ENCODE results near the gene ZNF8.
"Not testable (repeated sequence)": the region's sequence is repeated elsewhere in the genome, so short reads cannot be mapped to it uniquely, and the experiment has no call there.

The ZNF8 gene

GRCh38 chr19:58294743-58295374, 16.1 kb downstream of the ZNF8 start:
- no peak for DNase-seq (ENCODE audit: low read depth in 1 of 2, low spot score in 1 of 2)

- DNase-seq (ENCODE audit: low read depth in 1 of 2, low spot score in 1 of 2) = no peak
These were observed 17.3 kb downstream of the ZNF8 start for GRCh38 chr19:58296104-58296503.

GRCh38 chr19:58300620-58301019, 21.9 kb downstream of the ZNF8 start:
- DNase-seq (ENCODE audit: low read depth in 1 of 2, low spot score in 1 of 2) = no peak

DNA sequence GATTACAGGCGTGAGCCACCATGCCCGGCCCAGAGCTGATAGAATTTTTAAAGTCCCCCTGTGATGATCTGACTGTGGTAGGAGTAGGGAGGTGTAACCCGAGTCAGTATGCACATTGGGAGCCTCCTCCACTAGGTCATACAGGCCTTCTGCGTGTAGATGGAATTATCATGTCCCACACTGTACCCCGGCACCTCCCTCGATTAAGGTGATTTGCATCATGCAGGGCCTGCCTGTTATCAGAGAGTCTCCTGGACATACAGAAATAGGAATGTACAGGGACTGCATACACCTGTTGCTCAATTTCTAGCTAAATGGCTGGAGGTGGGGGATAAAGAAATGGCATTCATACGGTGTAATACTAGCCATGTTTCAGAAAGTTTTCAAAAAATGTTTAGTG, 25.5 kb downstream of the ZNF8 start:
- no peak for DNase-seq (ENCODE audit: low read depth in 1 of 2, low spot score in 1 of 2)

DNA sequence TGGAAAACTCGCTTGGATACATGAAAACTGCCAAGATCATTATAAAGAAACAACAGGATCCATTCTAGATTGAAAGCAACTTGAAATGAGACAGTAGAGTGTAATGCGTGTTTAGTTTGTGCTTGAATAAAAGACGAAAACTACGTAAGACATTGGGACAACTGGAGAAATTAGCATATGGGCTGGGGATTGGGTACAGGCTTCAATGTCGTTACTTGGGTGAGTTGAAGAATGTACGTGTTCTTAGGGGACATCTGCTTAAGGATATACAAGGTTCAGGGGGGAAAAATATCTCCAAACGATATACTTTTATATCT, 26.0 kb downstream of the ZNF8 start:
- DNase-seq (ENCODE audit: low read depth in 1 of 2, low spot score in 1 of 2) = no peak

DNA sequence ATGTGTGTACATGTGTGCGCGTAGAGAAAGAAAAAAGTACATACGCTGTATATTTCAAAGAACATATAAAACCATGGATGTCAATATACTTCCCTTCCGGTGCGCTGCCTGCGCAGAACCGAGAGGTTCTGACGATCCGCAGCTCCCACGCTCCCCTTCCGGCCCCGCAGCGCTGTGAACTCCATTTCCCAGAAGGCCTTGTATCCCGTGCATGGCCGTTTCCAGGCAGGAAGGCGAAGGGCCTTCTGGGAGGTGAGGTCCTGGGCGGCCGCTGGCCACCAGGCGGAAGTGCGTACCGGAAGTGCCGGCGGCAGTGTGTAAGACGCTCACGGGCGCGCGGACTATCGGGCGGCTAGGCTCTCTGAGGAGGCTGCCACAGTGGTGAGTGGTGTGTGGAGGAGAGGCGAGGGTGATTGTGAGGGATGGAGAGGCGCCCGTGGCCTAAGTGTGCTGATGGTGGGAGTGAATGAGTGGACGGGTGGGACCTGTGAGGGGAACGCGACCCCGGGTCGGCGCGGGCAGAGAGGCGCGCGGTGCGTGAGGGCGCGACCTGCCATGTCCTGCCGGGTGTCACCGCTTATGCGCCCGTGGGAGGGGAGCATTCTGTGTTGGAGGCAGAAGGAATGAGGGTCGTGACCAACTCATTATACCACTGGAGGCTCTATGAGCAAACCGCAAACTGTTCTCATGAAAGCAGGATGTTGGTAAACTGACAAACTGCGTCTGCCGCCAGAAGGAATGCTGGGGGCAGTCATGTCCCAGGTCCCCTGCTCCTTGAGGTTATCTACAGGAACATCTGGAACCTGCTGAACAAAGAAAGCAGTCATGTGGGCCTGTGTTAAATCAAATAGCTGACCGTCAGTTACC, 26.5 kb downstream of the ZNF8 start, which contains the start of gene ERVK3-1:
ERVK3-1 (plus strand) TSS at position 313 of the 867 bp plus-strand sequence. CDS start 6,792 bp downstream, outside the sequence.
- peak; percentile 77 to 92 for DNase-seq (ENCODE audit: low read depth in 1 of 2, low spot score in 1 of 2)

- DNase-seq (ENCODE audit: low read depth in 1 of 2, low spot score in 1 of 2) = no peak
These were observed 27.2 kb downstream of the ZNF8 start for GRCh38 chr19:58305932-58306323.

GRCh38 chr19:58307736-58308135, 29.0 kb downstream of the ZNF8 start:
- DNase-seq (ENCODE audit: low read depth in 1 of 2, low spot score in 1 of 2) = no peak

DNA sequence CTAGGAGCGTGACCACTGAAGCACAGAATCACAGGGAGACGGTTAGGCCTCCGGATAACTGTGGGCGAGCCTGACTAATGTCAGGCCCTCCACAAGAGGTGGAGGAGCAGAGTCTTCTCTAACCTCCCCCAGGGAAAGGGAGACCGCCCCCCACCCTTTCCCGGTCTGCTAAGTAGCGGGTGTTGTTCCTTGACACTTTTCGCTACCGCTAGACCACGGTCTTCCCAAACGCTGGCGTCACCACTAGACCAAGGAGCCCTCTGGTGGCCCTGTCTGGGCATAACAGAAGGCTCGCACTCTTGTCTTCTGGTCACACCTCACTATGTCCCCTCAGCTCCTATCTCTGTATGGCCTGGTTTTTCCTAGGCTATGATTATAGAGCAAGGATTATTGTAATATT, 31.9 kb downstream of the ZNF8 start:
- DNase-seq (ENCODE audit: low read depth in 1 of 2, low spot score in 1 of 2) = not testable (repeated sequence)

- DNase-seq (ENCODE audit: low read depth in 1 of 2, low spot score in 1 of 2) = no peak
These were observed 32.6 kb downstream of the ZNF8 start for GRCh38 chr19:58311345-58311865.

DNA sequence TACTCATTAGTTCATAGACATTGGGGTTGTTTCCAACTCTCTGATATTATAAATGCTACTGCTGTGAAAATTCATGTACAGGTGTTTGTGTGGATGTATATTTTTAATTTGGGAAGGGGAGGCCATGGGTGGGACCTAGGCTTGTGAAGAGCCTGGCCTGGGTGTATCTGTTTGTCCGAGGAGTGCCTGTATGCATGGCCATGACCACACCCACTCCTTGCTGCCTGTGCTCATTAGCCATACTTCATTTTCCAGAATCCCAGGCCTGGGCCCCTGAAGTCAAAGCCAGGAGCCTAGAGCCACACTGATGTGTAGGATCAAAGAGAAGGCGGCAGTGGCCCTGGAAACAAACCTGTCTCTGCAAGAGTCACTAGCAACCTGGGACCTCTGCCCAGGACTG, 36.8 kb downstream of the ZNF8 start:
- no peak for DNase-seq (ENCODE audit: low read depth in 1 of 2, low spot score in 1 of 2)

DNA sequence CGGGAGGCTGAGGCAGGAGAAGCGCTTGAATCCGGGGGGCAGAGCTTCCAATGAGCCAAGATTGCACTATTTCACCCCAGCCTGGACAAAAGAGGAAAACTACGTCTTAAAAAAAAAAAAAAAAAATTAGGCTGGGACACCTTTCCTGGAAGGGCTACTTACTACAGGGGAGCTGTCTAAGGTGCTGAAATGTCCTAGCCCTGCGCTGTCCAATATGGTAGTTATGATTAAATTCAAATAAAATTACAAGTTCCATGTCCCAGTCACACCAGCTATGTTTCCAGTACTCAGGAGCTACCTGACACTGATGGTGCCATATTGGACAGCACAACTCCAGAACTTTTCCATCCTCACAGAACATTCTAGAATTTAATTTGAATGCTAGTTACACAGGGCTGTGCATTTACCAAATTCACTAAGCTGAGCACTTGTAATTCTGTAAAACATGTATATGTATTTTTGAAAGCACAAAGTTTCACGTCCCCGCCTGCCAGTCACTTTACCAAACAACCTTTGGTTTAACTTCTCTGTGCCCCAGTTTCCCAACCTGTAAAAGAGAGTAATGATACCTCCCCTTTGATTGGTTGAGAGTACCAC, 38.8 kb downstream of the ZNF8 start:
- no peak for DNase-seq (ENCODE audit: low read depth in 1 of 2, low spot score in 1 of 2)

DNA sequence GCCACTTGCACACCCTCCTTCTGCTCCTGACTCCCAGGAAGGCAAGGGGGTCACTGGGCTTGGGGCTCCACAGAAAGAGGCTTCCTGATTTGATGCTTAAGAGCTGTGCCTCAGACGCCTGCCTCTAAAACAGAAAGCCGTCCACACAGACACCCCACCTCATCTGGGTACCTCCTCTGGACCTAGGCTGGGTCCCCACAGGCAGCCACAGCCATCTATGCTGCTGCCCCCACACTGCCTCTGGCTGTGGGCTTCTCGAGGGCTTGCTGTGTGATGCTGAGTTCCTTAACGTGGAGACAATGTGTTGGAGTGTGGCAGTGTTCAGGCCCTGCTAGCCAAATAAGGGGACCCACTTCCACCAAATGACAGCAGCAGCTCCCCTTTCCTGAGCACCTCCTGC, 39.5 kb downstream of the ZNF8 start:
- DNase-seq (ENCODE audit: low read depth in 1 of 2, low spot score in 1 of 2) = no peak

GRCh38 chr19:58319241-58319640, 40.5 kb downstream of the ZNF8 start:
- no peak for DNase-seq (ENCODE audit: low read depth in 1 of 2, low spot score in 1 of 2)

- no peak for DNase-seq (ENCODE audit: low read depth in 1 of 2, low spot score in 1 of 2)
These were observed 46.7 kb downstream of the ZNF8 start for GRCh38 chr19:58325311-58326022.

DNA sequence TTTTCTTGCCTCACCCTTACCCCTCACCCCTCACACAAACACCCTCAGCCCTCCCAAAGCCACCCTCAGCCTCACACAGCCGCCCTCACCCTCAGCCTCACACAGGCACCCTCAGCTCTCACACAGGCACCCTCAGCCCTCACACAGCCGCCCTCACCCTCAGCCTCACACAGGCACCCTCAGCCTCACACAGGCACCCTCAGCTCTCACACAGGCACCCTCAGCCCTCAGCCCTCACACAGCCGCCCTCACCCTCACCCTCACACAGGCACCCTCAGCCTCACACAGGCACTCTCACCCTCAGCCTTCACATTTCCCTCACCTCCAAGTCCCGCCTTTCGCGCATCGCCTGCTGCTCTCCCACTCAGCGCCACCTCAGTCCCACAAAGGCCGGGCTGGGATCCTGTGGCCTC, 47.8 kb downstream of the ZNF8 start:
- no peak for DNase-seq (ENCODE audit: low read depth in 1 of 2, low spot score in 1 of 2)

- peak; percentile 72 to 87 for DNase-seq (ENCODE audit: low read depth in 1 of 2, low spot score in 1 of 2)
These were observed 48.4 kb downstream of the ZNF8 start, which contains the start of gene ZSCAN22 for GRCh38 chr19:58326914-58327726. TSS of gene ZSCAN22 (plus strand) at chr19:58326994. CDS start at chr19:58334803, 7,809 bp downstream.

DNA sequence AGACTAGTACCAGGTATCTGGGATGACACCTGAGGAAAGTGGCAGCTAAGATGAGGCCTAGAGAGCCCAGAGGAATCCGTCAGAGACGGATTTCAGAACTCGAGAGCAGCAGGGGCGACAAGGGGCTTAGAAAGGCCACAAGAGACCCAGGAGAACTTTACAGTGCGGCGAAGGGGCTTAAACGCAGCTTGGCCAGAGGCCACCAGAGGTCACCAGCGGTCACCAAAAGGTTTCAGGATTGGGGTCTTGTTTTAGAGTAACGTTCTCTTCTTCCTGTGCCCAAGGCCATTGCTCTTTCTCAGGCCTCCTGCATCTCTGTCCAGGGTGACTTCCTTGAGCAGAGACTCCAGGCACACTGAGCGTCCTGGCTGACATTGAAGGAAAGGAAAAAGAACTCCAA, 50.2 kb downstream of the ZNF8 start:
- DNase-seq (ENCODE audit: low read depth in 1 of 2, low spot score in 1 of 2) = no peak

- DNase-seq (ENCODE audit: low read depth in 1 of 2, low spot score in 1 of 2) = no peak
These were observed 51.7 kb downstream of the ZNF8 start for GRCh38 chr19:58330458-58330857.

DNA sequence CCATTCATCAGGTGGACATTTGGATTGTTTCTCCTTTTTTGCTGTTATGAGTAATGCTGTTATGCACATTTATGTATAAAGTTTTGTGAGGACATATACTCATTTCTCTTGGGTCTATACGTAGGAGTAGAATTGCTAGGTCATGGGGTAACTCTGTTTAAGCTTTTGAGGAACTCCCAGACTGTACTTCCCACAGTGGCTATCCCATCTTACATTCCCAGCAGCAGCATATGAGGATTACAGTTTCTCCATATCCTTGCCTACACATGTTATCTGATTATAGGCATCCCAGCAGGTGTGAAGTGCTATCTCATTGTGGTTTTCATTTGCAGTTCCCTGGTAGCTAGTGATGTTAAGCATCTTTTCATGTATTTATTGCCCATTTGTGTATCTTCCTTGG, 53.9 kb downstream of the ZNF8 start:
- no peak for DNase-seq (ENCODE audit: low read depth in 1 of 2, low spot score in 1 of 2)
